OCI-LY3 (cell line): Measurements from ENCODE around the gene CCDC141.

Source experiments
- CTCF ChIP-seq: fragments of 200-600, 300-600 bp; sonication (generic); IDR thresholded peaks from 2 replicates; pipeline ENCODE4 v1.5.1; 2014; ENCODE audit warnings: antibody characterized with exemption, low read length, low read depth
- EZH2phosphoT487 ChIP-seq: fragments of 200-600 bp; shearing (Covaris generic); IDR thresholded peaks from 2 replicates; pipeline ENCODE4 v1.6.1; 2018; ENCODE audit warnings: antibody characterized with exemption, mixed run types, low read depth

- TF ChIP-seq EZH2phosphoT487, result no peak
- TF ChIP-seq CTCF, result no peak
Measured at GRCh38 chr2:178844701-178845100, 205.2 kb downstream of the CCDC141 start.
